ENCODE measurements around the gene OPN4.

OPN4 gene

GRCh38 chr10:86647773-86648703 lies 6.3 kb upstream of the OPN4 start:
- no peak for DNase-seq (ENCODE audit: low spot score)

DNA sequence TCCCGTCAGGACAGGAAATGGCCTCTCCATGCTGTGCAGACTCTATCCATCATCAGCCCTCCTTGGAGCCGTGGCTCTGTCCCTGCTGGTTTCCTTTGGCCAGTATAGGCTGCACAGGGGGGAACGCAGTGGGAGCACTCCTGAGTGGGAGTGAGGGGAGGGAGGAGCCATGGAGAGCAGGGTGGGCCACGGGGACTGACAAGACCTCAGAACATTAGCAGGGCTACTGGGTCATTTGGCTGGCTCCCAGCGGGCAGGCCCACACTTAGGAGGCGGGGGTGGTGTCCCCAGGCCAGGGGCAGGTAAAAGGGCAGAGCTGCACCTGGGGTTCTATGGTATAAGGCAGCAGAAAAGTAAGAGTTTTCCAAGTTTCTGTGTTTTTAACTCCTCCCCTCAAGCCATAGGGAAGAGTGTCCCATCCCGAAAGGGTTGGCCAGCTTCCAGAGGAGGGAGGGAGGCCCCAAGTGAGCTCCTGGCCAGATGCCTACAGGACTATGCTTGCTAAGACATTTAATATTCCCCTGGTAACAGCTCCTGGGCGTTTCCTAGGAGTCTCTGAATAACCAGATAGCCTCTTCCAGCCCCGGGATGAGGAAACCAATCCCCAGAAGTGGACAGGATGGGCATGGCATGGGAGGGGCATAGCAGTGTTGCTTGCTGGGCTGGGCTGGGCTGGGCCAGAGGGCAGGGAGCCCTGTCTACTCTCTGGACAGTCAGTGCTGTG lies 5.5 kb upstream of the OPN4 start:
- no peak for DNase-seq (ENCODE audit: low spot score)

DNA sequence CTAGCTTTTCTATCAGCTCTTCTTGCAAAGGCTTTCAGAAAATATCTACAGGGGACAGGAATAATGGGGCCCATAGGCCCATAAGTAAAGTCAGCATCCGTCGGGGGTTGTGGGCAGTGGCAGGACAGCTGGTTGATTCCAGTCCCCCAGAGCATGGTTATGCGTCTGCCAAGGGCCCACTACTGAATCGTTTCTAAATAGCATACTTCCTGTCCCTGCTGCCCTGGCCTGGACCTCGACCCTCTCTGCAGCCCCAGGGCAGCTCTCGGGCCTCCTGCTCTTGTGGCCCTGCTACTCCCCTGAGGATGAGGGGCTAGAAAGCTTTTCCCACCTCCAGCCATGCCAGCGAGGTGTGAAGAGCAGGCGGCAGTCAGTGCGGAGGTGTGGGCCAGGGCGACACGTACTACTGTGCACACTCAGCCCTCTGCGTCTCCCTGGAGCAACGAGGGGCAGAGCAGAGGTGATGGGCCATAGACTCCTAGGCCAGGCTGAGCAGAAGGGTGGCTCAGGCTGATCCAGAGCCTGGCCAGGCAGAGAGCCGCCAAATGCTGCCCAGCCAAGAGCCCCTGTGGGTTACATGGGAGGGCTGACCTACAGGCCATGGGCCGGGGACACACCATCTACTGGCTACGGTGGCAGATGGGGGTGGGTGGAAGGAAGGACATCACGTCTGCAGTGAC lies 4.7 kb upstream of the OPN4 start:
- no peak for DNase-seq (ENCODE audit: low spot score)

DNA sequence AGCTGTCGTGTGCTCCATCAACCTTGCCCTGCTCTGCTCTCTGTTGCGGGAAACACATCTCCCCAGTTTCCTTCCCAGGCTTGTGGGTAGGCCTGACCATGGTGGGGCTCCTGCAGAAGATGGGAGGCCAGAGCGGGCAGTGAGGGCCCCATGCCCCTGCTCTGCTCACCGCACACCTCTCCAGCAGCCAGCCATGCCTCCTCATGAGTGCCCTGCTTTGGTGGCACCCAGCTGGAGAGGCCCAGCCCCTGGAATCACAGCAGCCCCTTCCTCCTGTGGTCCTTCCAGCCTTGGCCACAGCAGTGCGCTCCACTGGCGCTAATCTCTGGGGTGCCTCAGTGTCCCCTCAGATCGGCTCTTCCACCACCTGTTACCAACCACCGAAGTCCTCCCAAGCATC lies 4.2 kb upstream of the OPN4 start:
- DNase-seq (ENCODE audit: low spot score), result no peak

- no peak for DNase-seq (ENCODE audit: low spot score)
Measured at GRCh38 chr10:86651021-86651471, 3.3 kb upstream of the OPN4 start.

DNA sequence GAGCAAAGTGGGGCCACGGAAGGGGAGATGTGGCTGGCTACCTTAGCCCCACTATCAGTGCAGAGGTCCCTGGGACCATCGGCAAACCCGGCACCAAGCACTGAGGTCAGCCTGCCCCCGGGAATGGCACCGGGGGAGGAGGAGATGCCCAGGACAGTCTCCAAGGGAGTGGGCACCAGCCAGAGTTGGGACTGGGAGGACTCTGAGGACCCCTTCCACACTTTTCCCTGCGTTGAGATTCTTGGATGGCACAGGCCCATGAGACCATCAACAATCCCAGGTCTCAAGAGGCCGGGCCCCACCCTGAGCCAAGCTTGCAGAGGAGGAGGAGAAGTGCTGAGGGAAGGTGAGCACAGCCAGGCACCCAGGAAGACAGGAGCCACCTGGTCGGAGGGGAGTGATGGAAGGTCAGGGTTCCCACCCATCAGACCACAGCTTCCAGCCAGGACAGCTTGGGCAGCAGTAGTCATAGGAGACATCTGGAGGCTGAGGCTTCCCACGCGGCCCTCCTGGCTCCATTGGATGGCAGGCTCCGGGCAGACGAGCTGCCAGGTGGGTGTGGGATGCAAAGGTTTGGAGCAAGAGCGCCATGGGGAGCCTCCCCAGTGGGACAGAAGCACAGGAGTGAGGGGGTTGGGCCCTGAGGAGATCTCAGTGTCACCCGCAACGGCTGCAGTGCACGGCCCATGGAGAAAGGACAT lies 2.6 kb upstream of the OPN4 start:
- DNase-seq (ENCODE audit: low spot score), result no peak

DNA sequence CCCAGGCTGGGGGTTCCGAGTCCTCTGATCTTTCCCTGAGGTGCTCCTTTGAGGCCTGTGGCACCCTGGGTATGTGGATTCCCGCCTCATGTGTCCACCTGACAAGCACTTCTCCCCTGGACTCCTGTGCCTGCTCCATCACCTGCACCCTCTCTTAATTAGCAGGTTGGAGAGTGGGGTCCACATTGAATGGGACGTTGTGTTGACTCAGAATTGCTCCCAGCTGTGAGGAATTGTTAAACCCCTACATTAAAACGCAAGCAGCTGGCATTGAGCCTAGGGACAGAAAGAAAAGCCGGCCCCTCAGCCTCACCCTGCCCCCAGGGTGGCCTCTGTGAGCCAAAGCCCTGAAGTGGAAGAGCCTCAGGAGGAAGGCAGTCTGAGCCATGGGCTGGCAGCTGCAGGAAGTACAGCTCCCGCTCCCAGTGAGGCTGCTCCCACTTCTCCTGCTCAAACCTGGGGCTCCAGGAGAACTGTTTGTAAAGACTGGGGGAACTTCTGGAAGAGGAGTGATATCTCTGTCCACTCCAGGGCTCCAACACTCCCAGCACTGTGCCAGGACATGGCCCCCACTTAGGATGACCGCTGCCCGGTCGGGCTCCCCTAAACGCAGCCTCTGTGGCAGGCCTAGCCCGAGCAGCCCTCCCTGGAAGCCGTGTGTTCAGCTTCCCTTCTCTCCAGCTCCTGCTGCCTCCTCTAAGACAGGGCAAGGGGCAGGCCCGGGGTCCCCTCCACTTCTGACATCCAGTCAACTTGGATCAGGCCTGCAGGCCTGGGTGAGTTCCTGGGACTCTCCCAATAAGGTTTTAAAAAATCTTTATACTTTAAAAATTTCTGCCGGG lies 1.8 kb upstream of the OPN4 start:
- no peak for DNase-seq (ENCODE audit: low spot score)

DNA sequence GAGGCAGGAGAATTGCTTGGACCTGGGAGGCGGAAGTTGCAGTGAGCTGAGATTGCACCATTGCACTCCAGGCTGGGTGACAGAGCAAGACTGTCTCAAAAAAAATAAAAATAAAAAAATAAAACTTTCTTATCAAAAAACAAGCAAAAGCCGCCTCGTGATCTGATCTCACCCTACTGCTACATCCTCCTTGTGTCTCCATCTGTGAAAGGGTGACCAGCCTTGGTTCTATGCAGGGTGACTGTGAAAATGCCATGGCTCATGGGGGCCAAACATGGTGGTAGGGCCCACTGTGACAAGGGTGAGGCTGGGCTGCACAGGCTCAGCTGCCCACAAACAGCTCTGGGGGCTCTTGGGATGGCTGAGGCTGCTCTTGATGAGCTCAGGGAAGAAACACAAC lies 968 bp upstream of the OPN4 start:
- no peak for DNase-seq (ENCODE audit: low spot score)

- no peak for DNase-seq (ENCODE audit: low spot score)
Measured at GRCh38 chr10:86653987-86654386, 360 bp upstream of the OPN4 start.

DNA sequence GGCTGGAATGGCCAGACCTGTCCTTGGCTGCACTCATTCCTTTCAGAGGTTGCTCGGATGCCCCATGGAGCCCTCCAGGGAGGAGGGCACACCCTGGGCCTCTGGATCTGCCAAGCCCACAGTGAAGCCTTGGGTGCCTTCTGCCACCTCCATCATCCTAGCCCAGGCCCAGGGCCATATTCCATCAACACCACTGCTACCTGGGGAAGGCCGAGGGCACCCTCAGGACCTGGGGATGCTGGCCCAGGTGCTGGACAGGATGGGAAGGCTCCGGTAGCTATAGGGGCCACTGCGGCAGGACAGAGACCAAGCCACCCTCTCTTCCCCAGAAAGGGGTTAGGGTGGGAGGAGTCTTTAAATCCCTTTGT lies 810 bp downstream of the OPN4 start:
- no peak for DNase-seq (ENCODE audit: low spot score)

DNA sequence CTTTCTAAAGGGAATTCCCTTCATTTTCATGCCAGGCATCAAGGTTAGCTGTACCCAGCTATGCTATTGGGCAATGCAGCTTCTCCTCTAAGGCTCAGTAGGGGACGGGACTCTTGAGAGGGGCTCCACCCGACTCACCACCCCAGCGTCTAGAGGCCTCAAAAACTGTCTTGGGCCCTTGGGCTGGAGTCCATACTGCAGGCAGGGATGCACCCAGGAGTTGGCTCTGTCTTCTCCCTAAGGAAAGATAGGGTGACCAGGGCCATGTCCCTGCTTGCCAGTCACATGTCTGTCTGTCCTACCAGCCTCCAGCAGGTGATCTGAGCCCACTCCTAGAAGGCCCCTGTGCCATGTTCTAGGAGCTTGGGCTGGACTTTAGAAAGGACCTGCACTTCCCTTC lies 1.2 kb downstream of the OPN4 start:
- DNase-seq (ENCODE audit: low spot score), result no peak

DNA sequence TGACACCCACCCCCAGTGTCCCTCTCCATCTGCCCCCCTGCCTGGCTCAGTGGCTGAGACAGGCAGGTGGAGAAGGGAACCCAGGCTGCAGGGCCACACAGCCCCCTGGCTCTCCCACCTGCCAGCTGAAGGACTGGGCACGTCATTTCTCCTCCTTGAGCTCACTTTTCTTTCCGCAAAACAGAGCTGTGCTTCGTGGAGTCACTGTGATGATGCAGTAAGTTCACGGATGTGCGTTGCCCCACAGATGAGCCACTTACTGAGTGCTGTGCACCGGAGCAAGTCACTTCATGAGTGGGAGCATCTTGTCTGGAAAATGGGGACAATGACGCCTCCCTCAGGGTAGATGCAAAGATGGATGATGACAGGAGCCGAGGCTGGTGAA lies 2.7 kb downstream of the OPN4 start:
- DNase-seq (ENCODE audit: low spot score), result no peak

DNA sequence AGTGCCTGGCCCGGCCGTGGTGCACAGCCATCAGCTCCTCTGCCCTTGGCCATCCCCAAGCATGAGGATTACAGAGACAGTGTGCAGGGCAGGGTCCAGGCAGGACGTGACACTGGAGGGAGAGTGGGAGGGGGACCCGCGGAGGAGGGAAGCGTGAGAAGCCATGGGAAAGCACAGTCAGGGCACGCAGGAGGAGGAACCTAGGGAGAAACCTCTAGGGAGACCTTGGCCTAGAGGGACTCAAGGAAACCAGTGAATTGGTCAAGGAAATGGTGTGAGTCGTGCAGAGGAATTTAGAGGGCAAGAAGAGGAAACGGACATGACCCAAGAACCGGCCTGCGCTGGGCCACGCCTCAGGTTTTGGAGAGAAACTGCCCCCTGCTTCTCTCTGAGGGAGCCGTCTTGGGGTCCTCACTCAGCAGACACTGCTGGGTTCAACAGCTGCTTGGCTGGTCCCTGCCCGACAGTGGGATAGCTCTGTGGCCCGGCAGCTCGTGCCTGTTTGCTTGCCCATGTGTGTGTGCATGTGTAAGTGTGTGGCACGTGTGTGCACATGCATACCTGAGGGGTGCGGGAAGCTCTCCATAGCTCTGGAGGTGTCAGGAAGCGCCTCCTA lies 3.2 kb downstream of the OPN4 start:
- no peak for DNase-seq (ENCODE audit: low spot score)

DNA sequence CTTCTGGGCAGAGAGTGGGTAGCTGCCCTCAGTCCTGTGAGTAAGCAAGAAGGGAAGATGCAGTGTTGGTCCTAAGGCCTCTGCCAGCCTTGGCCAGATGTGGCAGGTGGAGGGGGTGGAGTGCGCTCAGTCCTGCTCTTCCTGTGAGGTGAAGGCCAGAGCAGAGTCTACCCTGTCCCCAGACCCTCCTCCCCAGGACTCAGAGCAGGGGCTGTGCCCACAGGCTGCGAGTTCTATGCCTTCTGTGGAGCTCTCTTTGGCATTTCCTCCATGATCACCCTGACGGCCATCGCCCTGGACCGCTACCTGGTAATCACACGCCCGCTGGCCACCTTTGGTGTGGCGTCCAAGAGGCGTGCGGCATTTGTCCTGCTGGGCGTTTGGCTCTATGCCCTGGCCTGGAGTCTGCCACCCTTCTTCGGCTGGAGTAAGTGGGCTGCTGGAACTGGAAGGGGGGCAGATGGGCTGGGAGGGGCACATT lies 4.0 kb downstream of the OPN4 start:
- DNase-seq (ENCODE audit: low spot score), result no peak

DNA sequence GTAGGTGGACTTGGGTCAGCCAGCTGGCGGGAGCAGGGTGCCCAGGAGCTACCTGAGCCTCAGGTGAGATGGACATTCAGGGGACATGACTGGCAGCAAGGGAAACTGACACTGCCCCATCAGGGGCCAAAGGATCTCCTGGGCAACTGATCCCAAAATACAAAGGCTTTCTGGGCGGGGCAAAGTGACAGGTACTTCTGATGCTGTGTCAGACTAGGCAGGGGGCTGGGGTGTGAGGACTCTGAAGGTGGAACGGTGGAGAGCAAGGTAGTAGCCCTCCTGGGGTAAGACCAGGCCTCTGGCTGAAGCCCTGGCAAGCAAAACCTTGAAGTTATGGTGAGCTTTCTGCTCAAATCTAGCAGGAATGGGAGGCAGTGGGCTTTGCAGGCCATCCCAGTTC lies 4.4 kb downstream of the OPN4 start:
- DNase-seq (ENCODE audit: low spot score), result no peak

DNA sequence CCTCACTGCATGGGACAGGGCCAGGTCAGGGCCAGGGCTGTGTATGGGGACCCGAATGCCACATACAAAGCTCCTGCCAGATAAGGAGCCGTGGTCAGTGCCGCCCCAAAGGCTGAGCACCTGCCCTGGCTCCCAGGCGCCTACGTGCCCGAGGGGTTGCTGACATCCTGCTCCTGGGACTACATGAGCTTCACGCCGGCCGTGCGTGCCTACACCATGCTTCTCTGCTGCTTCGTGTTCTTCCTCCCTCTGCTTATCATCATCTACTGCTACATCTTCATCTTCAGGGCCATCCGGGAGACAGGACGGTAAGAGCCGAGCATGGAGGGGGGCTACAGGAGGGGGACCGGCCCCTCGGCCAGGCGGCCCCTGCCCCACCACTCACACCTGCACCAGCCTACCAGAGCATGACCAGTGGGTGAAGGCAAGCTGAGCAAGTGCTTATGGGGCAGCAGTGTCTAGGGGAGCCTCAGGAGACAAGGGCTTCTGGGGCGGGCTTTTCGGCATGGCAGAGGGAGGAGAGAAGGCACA lies 4.9 kb downstream of the OPN4 start:
- DNase-seq (ENCODE audit: low spot score), result no peak

GRCh38 chr10:86659721-86660453 lies 5.5 kb downstream of the OPN4 start:
- no peak for DNase-seq (ENCODE audit: low spot score)

- no peak for DNase-seq (ENCODE audit: low spot score)
Measured at GRCh38 chr10:86661161-86662025, 7.0 kb downstream of the OPN4 start.

All from SW480 (cell line).